Neuronal stem cell (in vitro differentiated cells): ENCODE data around the gene PPARD.
A peak's percentile ranks its signal among the peaks of the same experiment; 100 is the strongest.

Experiments
- DNase-seq: peaks from one replicate; pipeline ENCODE4 v3.0.0-alpha.2; 2013; ENCODE audit warnings: low spot score
- H2AFZ ChIP-seq: one replicate; pipeline ENCODE4 v1.6.1; 2013; ENCODE audit warnings: mild to moderate bottlenecking, low read length, inconsistent platforms
- H2AK5ac ChIP-seq: 2 replicates; pipeline ENCODE4 v1.6.1; 2013; ENCODE audit warnings: low read depth, mild to moderate bottlenecking, inconsistent platforms, low read length, moderate library complexity, mixed read lengths
- H2BK120ac ChIP-seq: 2 replicates; pipeline ENCODE4 v1.6.1; 2013; ENCODE audit warnings: low read depth, mild to moderate bottlenecking, inconsistent platforms, low read length, moderate library complexity, mixed read lengths
- H2BK12ac ChIP-seq: one replicate; pipeline ENCODE4 v1.6.1; 2013; ENCODE audit warnings: low read length, inconsistent platforms
- H2BK15ac ChIP-seq: 2 replicates; pipeline ENCODE4 v1.6.1; 2013; ENCODE audit warnings: mild to moderate bottlenecking, low read length, inconsistent platforms, mixed read lengths
- H2BK5ac ChIP-seq: one replicate; pipeline ENCODE4 v1.6.1; 2013; ENCODE audit warnings: inconsistent platforms, mild to moderate bottlenecking, low read length, moderate library complexity
- H3K14ac ChIP-seq: one replicate; pipeline ENCODE4 v1.6.1; 2013; ENCODE audit warnings: low read length, inconsistent platforms
- H3K18ac ChIP-seq: 2 replicates; pipeline ENCODE4 v1.6.1; 2013; ENCODE audit warnings: low read length, inconsistent platforms
- H3K23ac ChIP-seq: 2 replicates; pipeline ENCODE4 v1.6.1; 2013; ENCODE audit warnings: low read depth, mild to moderate bottlenecking, mixed read lengths, low read length, inconsistent platforms; ENCODE audit not compliant: poor library complexity
- H3K27ac ChIP-seq: replicated peaks from 3 replicates; pipeline ENCODE4 v1.5.1; 2013; ENCODE audit warnings: low read length, inconsistent platforms
- H3K27me3 ChIP-seq, 3 experiments: 2 replicates each; pipeline ENCODE4 v1.6.1; 2013; ENCODE audit warnings: low read length in 3 of 3, mild to moderate bottlenecking in 2 of 3, inconsistent platforms in 1 of 3, low read depth in 1 of 3, mixed read lengths in 1 of 3, moderate library complexity in 1 of 3; ENCODE audit not compliant: control insufficient read depth in 3 of 3, insufficient read depth in 3 of 3
- H3K36me3 ChIP-seq, 2 donors: replicated peaks in 1 of 2; 2 replicates each; pipeline ENCODE4 v1.6.1; 2013; ENCODE audit warnings: low read length in 2 of 2; ENCODE audit not compliant: control insufficient read depth in 2 of 2, insufficient read depth in 2 of 2
- H3K4ac ChIP-seq: 2 replicates; pipeline ENCODE4 v1.6.1; 2013; ENCODE audit warnings: inconsistent platforms, mild to moderate bottlenecking, low read length, moderate library complexity
- H3K4me1 ChIP-seq, 2 donors: 1 replicate in 1 of 2; 2 replicates in 1 of 2; pipeline ENCODE4 v1.6.1; 2013; ENCODE audit warnings: low read length in 2 of 2, low read depth in 1 of 2; ENCODE audit not compliant: control insufficient read depth in 2 of 2, insufficient read depth in 1 of 2
- H3K4me2 ChIP-seq: one replicate; pipeline ENCODE4 v1.6.1; 2013; ENCODE audit warnings: mild to moderate bottlenecking, low read length, inconsistent platforms; ENCODE audit not compliant: insufficient read depth, poor library complexity, severe bottlenecking
- H3K4me3 ChIP-seq, 2 donors: 2 replicates each; pipeline ENCODE4 v1.5.1; 2013; ENCODE audit warnings: low read length in 2 of 2, mild to moderate bottlenecking in 2 of 2, inconsistent platforms in 1 of 2, moderate library complexity in 1 of 2
- H3K79me1 ChIP-seq: one replicate; pipeline ENCODE4 v1.6.1; 2013; ENCODE audit warnings: low read depth, mild to moderate bottlenecking, inconsistent platforms, low read length, moderate library complexity
- H3K9ac ChIP-seq: one replicate; pipeline ENCODE4 v1.6.1; 2013; ENCODE audit warnings: mild to moderate bottlenecking, low read depth, low read length, inconsistent platforms; ENCODE audit not compliant: poor library complexity
- H3K9me3 ChIP-seq, 2 donors: replicated peaks in 1 of 2; 2 replicates each; pipeline versions ENCODE3 to v1.6.1; 2013; ENCODE audit warnings: low read length in 2 of 2, mild to moderate bottlenecking in 2 of 2, inconsistent platforms in 1 of 2, low read depth in 1 of 2, mixed read lengths in 1 of 2, moderate library complexity in 1 of 2; ENCODE audit not compliant: control insufficient read depth in 2 of 2, insufficient read depth in 1 of 2
- H4K8ac ChIP-seq: one replicate; pipeline ENCODE4 v1.6.1; 2013; ENCODE audit warnings: low read depth, mild to moderate bottlenecking, inconsistent platforms, low read length, moderate library complexity
- H4K91ac ChIP-seq: one replicate; pipeline ENCODE4 v1.6.1; 2013; ENCODE audit warnings: low read length, low read depth, mild to moderate bottlenecking, inconsistent platforms; ENCODE audit not compliant: poor library complexity
- WGBS, 2 donors: extraction: QIAGEN DNeasy Blood & Tissue Kit; methylation state at CpG; one replicate each; pipeline ENCODE4 v1.1.7; 2013; ENCODE audit warnings: missing lambda C conversion rate in 2 of 2, mixed read lengths in 1 of 2; ENCODE audit not compliant: insufficient read length in 2 of 2, insufficient replicate concordance in 1 of 2; ENCODE audit errors: extremely low coverage in 2 of 2; 5-methylcytosine and 5-hydroxymethylcytosine counted together

PPARD gene

DNA sequence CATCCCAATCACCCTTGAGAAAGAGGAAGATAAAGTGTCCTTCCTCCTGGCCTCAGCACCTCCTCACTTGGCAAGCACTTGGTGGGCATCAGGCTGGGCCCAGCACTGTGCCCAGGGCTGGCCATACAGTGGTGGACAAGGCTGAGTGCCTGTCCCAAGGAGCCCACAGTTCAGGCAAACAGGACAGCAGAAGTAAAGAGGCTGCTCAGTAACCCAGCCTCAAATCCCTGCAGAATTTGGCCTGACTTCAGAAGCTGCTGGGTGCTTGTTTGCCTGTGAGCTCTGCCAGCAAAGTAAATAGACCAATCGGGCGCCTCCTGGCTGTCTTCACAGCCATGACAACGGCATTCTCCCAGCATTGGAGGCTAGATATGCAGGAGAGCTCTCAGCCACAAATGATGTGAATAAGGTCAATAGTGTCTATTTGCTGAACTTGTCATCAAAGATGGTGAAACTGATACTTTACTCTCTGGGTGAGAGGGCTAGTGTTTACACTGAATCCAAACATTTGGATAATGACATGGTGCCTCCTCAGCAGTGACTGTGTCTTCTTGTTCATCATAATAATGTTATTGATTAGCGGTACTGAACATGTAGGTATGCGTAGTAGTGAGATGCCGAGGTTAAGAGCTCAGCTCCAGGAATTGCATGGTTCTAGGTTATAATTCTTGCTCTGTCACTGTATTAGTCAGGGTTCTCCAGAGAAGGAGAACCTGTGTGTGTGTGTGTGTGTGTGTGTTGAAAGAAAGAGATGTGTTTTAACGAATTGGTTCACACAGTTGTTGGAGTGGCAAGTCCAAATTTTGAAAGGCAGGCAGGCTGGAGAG is 72.9 kb downstream of the PPARD start:
- H3K9ac ChIP-seq = no peak overlapping the region
- H3K9me3 ChIP-seq = no peaks in the 10 kb centered on the region
- peaks cover 3 to 16% of the 10 kb centered on the region in 2 donors for H3K4me1 ChIP-seq
- no peaks in the 10 kb centered on the region for H3K79me1 ChIP-seq
- no peak overlapping the region for H2AFZ ChIP-seq
- no peak overlapping the region for H3K23ac ChIP-seq
- H3K4ac ChIP-seq = no peak overlapping the region
- H3K27ac ChIP-seq = no peak overlapping the region
- H3K36me3 ChIP-seq = peaks cover 11 to 49% of the 10 kb centered on the region in 2 donors
- no peak overlapping the region for H2AK5ac ChIP-seq
- no peak overlapping the region for H2BK15ac ChIP-seq
- no peak overlapping the region for H2BK120ac ChIP-seq
- H4K91ac ChIP-seq = no peak overlapping the region
- H2BK12ac ChIP-seq = no peak overlapping the region
- H3K27me3 ChIP-seq = peaks cover 0 to 2% (median 0%) of the 10 kb centered on the region in 3 experiments
- no CpG with 5 or more reads among the region's 7 CpGs for WGBS, 2 donors
- no peak overlapping the region for H3K4me2 ChIP-seq
- DNase-seq = peak; percentile 32
- peak overlapping the region; percentile 20 for H2BK5ac ChIP-seq
- no peak overlapping the region for H3K18ac ChIP-seq
- H4K8ac ChIP-seq = no peak overlapping the region
- no peak overlapping the region for H3K4me3 ChIP-seq
- H3K14ac ChIP-seq = no peak overlapping the region

DNA sequence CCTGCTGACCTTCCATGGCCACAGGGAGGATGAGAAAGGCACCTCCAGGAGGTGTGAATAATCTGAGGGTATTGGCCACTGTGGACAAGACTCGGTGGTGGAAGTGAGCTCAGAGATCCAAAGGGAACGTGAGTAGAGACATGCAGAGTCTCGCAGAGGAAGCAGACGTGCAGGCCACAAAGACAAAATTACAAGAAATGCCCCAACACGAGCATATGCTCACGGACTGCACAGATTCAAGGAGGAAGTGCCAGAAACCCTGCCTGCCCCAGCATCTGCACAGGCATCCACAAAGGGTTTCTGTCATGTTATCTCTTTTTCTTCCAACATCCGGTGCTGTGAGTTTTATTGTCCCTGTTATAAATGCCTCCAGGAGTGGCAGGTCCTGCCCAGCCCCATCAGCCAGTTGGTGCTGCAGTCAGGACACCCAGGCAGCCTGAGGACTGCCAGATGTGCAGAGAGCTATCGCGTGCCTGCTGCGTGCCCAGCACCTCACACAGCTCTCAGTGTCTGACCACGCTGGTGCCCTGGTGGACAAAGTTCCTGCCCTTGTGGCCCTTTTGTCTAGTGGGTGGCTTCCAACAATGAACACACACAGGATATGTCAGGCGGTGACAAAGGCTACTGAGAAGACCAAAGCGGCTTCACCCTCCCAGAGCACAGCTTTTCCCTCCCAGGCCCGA is 75.8 kb downstream of the PPARD start:
- no peak overlapping the region for H4K91ac ChIP-seq
- no peaks in the 10 kb centered on the region for H3K79me1 ChIP-seq
- no peak overlapping the region for H3K4ac ChIP-seq
- WGBS, 2 donors = no CpG with 5 or more reads among the region's 14 CpGs
- no peaks in the 10 kb centered on the region for H3K27me3 ChIP-seq
- no peaks in the 10 kb centered on the region for H3K9me3 ChIP-seq
- H2BK5ac ChIP-seq = no peak overlapping the region
- H2BK12ac ChIP-seq = no peak overlapping the region
- H3K4me1 ChIP-seq = peaks cover 3 to 16% of the 10 kb centered on the region in 2 donors
- H3K18ac ChIP-seq = no peak overlapping the region
- no peak overlapping the region for H3K4me2 ChIP-seq
- H3K14ac ChIP-seq = no peak overlapping the region
- H2AFZ ChIP-seq = no peak overlapping the region
- no peak overlapping the region for H3K27ac ChIP-seq
- peaks cover 10 to 40% of the 10 kb centered on the region in 2 donors for H3K36me3 ChIP-seq
- H4K8ac ChIP-seq = no peak overlapping the region
- H2BK120ac ChIP-seq = no peak overlapping the region
- H2BK15ac ChIP-seq = no peak overlapping the region
- H3K9ac ChIP-seq = no peak overlapping the region
- no peak for DNase-seq
- H3K23ac ChIP-seq = no peak overlapping the region
- no peak overlapping the region for H3K4me3 ChIP-seq
- H2AK5ac ChIP-seq = no peak overlapping the region

DNA sequence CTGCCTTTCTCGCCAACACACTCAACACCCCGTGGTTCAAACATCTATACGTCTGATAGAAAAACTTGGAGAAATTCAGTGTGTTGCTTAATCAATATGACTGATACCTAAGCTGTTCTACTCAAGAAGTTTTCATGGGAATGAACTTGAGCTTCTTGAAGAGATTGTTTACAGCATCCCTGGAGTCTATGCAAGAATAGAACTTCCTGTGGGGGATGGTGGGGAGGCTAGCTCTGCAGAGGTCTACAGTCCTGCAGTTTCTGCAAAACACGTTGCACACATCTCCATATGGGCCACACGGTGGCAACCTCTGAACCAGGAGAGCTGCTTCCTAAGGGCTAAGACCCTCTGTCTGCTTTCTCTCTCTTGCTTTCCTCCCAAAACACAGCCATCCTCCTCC is 77.1 kb downstream of the PPARD start:
- no peaks in the 10 kb centered on the region for H3K9me3 ChIP-seq
- no peak overlapping the region for H2BK12ac ChIP-seq
- no peak overlapping the region for H2BK120ac ChIP-seq
- H2AK5ac ChIP-seq = no peak overlapping the region
- H4K91ac ChIP-seq = no peak overlapping the region
- H3K27me3 ChIP-seq = no peaks in the 10 kb centered on the region
- H2BK15ac ChIP-seq = no peak overlapping the region
- WGBS, 2 donors = no CpG with 5 or more reads among the region's 5 CpGs
- no peaks in the 10 kb centered on the region for H3K79me1 ChIP-seq
- H4K8ac ChIP-seq = no peak overlapping the region
- H3K18ac ChIP-seq = no peak overlapping the region
- H3K14ac ChIP-seq = no peak overlapping the region
- no peak overlapping the region for H3K27ac ChIP-seq
- peaks cover 3 to 16% of the 10 kb centered on the region in 2 donors for H3K4me1 ChIP-seq
- no peak for DNase-seq
- H2BK5ac ChIP-seq = no peak overlapping the region
- H3K23ac ChIP-seq = no peak overlapping the region
- no peak overlapping the region for H3K4ac ChIP-seq
- no peak overlapping the region for H2AFZ ChIP-seq
- H3K4me3 ChIP-seq = no peak overlapping the region
- H3K4me2 ChIP-seq = no peak overlapping the region
- H3K36me3 ChIP-seq = peaks cover 11 to 45% of the 10 kb centered on the region in 2 donors
- no peak overlapping the region for H3K9ac ChIP-seq

DNA sequence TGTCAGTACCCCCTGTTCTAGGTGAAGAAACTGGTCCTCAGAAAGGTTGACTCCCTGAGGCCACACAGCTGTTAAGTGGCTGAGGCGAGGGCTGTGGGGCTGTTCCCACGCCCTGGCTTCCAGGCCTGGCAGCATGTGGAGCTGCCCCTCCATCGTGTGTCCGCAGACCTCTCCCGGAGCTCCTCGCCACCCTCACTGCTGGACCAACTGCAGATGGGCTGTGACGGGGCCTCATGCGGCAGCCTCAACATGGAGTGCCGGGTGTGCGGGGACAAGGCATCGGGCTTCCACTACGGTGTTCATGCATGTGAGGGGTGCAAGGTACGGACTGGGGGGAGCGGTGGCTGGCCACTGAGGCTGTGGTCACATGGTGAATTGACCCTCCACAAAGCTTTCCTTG is 77.6 kb downstream of the PPARD start:
- Histone ChIP-seq H2BK15ac (no peak overlapping the region), H3K23ac (peak overlapping the region; percentile 50), H3K4me1 (peaks cover under 1 to 16% of the 10 kb centered on the region in 2 donors), H4K8ac (peak overlapping the region; percentile 54), H3K27ac (no peak overlapping the region), H3K27me3 (no peaks in the 10 kb centered on the region), H2BK5ac (no peak overlapping the region), H3K4me3 (no peak overlapping the region), H2BK120ac (no peak overlapping the region), H2BK12ac (no peak overlapping the region), H2AK5ac (peak overlapping the region; percentile 28), H3K18ac (peak overlapping the region; percentile 17), H4K91ac (peak overlapping the region; percentile 8), H3K36me3 (peaks cover 15 to 49% of the 10 kb centered on the region in 2 donors), H3K9me3 (no peaks in the 10 kb centered on the region), H3K4me2 (no peak overlapping the region), H2AFZ (no peak overlapping the region), H3K4ac (no peak overlapping the region), H3K9ac (no peak overlapping the region), H3K79me1 (no peaks in the 10 kb centered on the region), H3K14ac (peak overlapping the region; percentile 73)
- no CpG with 5 or more reads among the region's 14 CpGs for WGBS, 2 donors
- no peak for DNase-seq
